Osteoblast (primary cell): Measurements from ENCODE around the gene ANO6. TPM values are rescaled to one million over a fixed set of nuclear protein-coding genes. Genes with fewer than 3 reads are reported as not detected.

Experiments used
- DNase-seq: peaks from one replicate; pipeline ENCODE4 v3.0.0; 2011; ENCODE audit warnings: low spot score, mixed read lengths; ENCODE audit not compliant: insufficient read length; ENCODE audit errors: missing footprints
- H2AFZ ChIP-seq: 2 replicates; pipeline ENCODE4 v1.6.0; 2011; ENCODE audit warnings: mild to moderate bottlenecking, low read length
- H3K27ac ChIP-seq: 2 replicates; pipeline ENCODE4 v1.5.1; 2011; ENCODE audit warnings: mild to moderate bottlenecking, low read depth, low read length, moderate library complexity
- H3K27me3 ChIP-seq: 2 replicates; pipeline ENCODE4 v1.6.0; 2012; ENCODE audit warnings: mild to moderate bottlenecking, control low read depth, inconsistent platforms, low read length, moderate library complexity; ENCODE audit not compliant: insufficient read depth
- H3K36me3 ChIP-seq: 2 replicates; pipeline ENCODE4 v1.5.1; 2011; ENCODE audit warnings: mild to moderate bottlenecking, low read length, control low read depth, moderate library complexity; ENCODE audit not compliant: insufficient read depth
- H3K4me1 ChIP-seq: 2 replicates; pipeline ENCODE4 v1.5.1; 2011; ENCODE audit warnings: mild to moderate bottlenecking, low read length, control low read depth, moderate library complexity; ENCODE audit not compliant: insufficient read depth
- H3K4me2 ChIP-seq: 2 replicates; pipeline ENCODE4 v1.6.0; 2011; ENCODE audit warnings: mild to moderate bottlenecking, low read length; ENCODE audit not compliant: insufficient read depth
- H3K4me3 ChIP-seq: fragments of 200-600 bp; sonication (generic); 3 replicates; pipeline ENCODE4 v1.5.1; 2012; ENCODE audit warnings: mild to moderate bottlenecking, low read length, inconsistent platforms; ENCODE audit not compliant: insufficient read depth
- H3K79me2 ChIP-seq: 2 replicates; pipeline ENCODE4 v1.6.0; 2012; ENCODE audit warnings: mild to moderate bottlenecking, low read length, control low read depth, inconsistent platforms; ENCODE audit not compliant: insufficient read depth
- H3K9me3 ChIP-seq: 2 replicates; pipeline ENCODE4 v1.5.1; 2011; ENCODE audit warnings: low read depth, low read length, control low read depth
- H4K20me1 ChIP-seq: 2 replicates; pipeline ENCODE4 v1.6.0; 2012; ENCODE audit warnings: mild to moderate bottlenecking, low read length, control low read depth; ENCODE audit not compliant: insufficient read depth
- total RNA-seq: library from RNA; depleted of rRNA; stranded (reverse); fragments of >200 nt; gene quantifications from 2 replicates; pipeline ENCODE4 v1.2.3, GENCODE V29; 2012
- TF ChIP-seq, protein P1 (sequence below): IDR thresholded peaks from 2 replicates; pipeline ENCODE4 v1.5.1; 2011; ENCODE audit warnings: mild to moderate bottlenecking, low read depth, low read length, moderate library complexity; ENCODE audit errors: extremely low read depth

The ANO6 gene
- total RNA-seq, 1 donor = 49.9 TPM

DNA sequence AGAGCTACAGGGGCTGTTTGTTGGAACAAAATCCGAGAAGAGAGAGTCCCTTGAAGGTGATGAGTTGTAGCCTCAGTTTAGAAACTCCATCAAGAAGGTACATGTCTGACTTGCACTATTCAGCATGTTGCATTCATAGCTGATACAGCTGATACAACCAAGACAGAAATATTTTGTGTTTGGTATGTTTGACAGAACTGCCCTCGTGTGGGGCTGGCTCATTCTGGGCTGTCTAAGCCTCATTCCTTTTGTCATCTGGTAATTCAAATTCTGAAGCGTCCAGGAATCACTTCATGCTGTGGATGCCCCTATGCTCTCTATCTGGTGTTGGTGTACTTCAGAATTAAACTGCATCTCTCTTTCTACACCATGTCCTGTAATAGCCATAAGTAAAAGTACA lies 126.3 kb downstream of the ANO6 start:
- Histone ChIP-seq H3K4me1 (peaks cover 12% of the 10 kb centered on the region), H3K4me3 (no peak overlapping the region), H3K79me2 (no peaks in the 10 kb centered on the region), H4K20me1 (peaks cover 4% of the 10 kb centered on the region), H3K36me3 (peaks cover 4% of the 10 kb centered on the region), H3K27ac (no peak overlapping the region), H3K4me2 (no peak overlapping the region), H3K27me3 (no peaks in the 10 kb centered on the region), H3K9me3 (no peaks in the 10 kb centered on the region), H2AFZ (no peak overlapping the region)
- TF ChIP-seq, protein P1, sequence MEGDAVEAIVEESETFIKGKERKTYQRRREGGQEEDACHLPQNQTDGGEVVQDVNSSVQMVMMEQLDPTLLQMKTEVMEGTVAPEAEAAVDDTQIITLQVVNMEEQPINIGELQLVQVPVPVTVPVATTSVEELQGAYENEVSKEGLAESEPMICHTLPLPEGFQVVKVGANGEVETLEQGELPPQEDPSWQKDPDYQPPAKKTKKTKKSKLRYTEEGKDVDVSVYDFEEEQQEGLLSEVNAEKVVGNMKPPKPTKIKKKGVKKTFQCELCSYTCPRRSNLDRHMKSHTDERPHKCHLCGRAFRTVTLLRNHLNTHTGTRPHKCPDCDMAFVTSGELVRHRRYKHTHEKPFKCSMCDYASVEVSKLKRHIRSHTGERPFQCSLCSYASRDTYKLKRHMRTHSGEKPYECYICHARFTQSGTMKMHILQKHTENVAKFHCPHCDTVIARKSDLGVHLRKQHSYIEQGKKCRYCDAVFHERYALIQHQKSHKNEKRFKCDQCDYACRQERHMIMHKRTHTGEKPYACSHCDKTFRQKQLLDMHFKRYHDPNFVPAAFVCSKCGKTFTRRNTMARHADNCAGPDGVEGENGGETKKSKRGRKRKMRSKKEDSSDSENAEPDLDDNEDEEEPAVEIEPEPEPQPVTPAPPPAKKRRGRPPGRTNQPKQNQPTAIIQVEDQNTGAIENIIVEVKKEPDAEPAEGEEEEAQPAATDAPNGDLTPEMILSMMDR = no peak
- no peak for DNase-seq

DNA sequence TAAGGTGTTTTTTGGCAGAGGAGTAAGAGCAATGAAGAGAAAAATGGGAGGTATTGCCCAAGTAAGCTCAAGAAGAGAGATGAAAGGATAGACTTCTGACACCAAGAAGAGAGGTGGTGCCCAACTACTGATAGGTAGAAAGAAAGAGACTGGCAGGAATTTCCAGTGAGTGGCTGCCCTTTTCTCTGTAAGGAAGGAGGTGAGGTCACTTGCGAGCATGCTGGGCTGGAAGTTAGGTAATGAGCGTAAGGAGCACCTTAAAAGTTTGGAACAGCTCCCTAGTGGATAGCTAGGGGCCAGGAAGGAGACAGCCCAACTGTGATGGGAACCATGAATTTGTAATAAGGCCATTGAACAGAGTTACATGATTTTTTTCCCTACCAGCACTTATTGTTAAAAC lies 127.0 kb downstream of the ANO6 start:
- Histone ChIP-seq H3K27me3 (no peaks in the 10 kb centered on the region), H3K4me1 (peaks cover 9% of the 10 kb centered on the region), H3K9me3 (no peaks in the 10 kb centered on the region), H3K4me2 (no peak overlapping the region), H3K4me3 (no peak overlapping the region), H4K20me1 (peaks cover 4% of the 10 kb centered on the region), H3K79me2 (no peaks in the 10 kb centered on the region), H2AFZ (no peak overlapping the region), H3K36me3 (peaks cover 4% of the 10 kb centered on the region), H3K27ac (no peak overlapping the region)
- TF ChIP-seq, protein P1 = no peak
- DNase-seq = no peak

DNA sequence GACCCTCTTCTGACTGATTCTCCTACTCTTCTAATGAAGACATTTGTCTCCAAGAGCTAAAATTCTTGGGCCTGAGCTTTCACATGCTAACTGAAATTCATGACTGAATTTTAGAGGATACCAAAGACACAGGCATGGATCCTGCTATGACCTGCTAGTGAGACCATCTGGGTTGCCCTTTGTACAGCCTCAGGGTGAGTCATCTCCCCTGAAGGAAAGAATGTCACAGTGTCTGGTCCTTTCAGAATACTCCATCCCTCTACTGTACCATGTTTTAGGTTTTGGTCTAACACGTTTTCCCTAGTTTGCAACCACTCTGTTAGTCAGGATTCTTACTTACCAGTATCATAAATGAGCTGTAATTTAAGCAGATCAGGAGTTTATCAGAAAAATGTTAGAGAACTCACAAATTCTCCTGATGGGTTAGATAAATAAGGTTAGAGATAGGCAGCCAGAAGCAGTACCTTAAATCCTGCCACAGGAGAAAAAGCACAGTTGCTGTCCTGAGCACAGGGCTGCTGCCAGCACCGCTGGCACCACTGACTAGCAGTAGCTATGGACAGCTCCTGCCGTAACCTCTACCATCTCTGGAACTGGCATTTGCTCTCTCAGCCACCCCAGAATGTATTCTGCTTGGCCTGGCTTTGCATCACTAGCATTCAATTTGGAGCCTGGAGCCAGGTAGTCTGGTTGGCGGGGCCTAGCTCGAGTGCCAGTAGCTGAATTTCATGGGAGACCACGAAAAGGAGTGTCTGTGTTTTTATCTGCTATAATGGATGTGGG lies 127.6 kb downstream of the ANO6 start:
- peak; percentile 3 for DNase-seq

DNA sequence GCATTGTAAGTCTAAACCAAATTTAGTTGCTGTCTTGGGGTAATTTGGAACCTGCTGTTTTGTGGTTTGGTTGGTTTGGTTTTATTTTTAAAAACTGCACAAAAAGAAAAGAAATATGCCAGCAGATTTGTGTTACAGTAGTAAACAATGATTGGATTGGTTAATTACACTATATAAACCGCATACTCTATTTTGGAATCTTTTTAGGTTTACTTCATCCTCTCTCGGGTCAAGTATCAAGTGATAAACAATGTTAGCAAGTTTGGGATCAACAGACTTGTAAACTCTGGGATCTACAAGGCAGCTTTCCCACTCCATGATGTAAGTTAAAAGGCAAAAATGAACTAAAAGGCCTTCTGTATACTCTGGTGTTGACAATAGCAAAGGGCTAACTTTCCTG lies 132.4 kb downstream of the ANO6 start:
- no peak overlapping the region for H3K27ac ChIP-seq
- TF ChIP-seq, protein P1 = no peak
- no peaks in the 10 kb centered on the region for H3K79me2 ChIP-seq
- peaks cover 11% of the 10 kb centered on the region for H3K4me1 ChIP-seq
- no peaks in the 10 kb centered on the region for H3K27me3 ChIP-seq
- H4K20me1 ChIP-seq = no peaks in the 10 kb centered on the region
- H3K4me2 ChIP-seq = no peak overlapping the region
- no peaks in the 10 kb centered on the region for H3K9me3 ChIP-seq
- peaks cover 19% of the 10 kb centered on the region for H3K36me3 ChIP-seq
- no peak for DNase-seq
- H2AFZ ChIP-seq = no peak overlapping the region
- H3K4me3 ChIP-seq = no peak overlapping the region

More for the DNA sequence above, 127.6 kb downstream of the ANO6 start:
- H3K4me1 ChIP-seq = peaks cover 9% of the 10 kb centered on the region
- H3K79me2 ChIP-seq = no peaks in the 10 kb centered on the region
- H2AFZ ChIP-seq = no peak overlapping the region
- H3K27ac ChIP-seq = no peak overlapping the region
- H3K4me2 ChIP-seq = no peak overlapping the region
- H3K27me3 ChIP-seq = no peaks in the 10 kb centered on the region
- H3K9me3 ChIP-seq = no peaks in the 10 kb centered on the region
- H4K20me1 ChIP-seq = peaks cover 4% of the 10 kb centered on the region
- peaks cover 8% of the 10 kb centered on the region for H3K36me3 ChIP-seq
- TF ChIP-seq, protein P1 = no peak
- H3K4me3 ChIP-seq = no peak overlapping the region
